ENCODE data around the gene MAPK4.
"Not testable (repeated sequence)": the region's sequence is repeated elsewhere in the genome, so short reads cannot be mapped to it uniquely, and the experiment has no call there.

The MAPK4 gene

DNA sequence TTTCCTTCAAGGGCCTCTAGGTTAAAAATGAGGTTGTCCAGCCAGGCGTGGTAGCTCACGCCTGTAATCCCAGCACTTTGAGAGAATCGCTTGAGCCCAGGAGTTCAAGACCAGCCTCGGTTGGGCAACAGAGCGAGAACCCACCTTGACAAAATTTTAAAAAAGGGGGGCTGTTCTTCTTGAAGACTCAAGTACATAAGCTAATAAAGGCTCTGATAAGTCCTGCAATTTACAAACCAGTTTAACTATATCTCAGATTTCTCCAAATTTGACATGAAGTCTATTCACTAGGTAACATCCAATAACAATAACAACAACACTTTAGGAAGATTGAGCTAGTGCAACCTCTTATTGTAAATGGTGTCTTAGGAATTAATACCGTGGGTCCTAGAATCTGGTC lies 129.7 kb downstream of the MAPK4 start:
- no peak for DNase-seq

DNA sequence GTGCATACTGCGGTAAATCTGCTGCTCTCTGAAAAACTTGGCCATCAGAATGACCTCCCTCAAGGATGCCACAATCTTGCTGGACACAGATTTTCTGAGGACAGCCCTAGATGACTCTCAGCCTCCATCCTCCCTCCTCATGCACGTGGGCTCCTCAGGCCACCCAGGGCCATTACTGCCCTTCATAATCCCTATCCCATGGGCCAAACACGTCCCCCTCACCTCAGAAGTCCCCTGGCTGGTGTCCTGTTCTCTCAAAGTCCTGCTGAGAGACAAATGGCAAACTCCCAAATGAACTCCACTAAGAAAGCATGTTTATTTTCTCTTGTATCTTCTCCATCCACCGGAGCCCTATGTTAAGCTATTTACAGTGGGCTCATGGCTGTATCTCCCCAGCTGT lies 134.3 kb downstream of the MAPK4 start:
- no peak for DNase-seq

DNA sequence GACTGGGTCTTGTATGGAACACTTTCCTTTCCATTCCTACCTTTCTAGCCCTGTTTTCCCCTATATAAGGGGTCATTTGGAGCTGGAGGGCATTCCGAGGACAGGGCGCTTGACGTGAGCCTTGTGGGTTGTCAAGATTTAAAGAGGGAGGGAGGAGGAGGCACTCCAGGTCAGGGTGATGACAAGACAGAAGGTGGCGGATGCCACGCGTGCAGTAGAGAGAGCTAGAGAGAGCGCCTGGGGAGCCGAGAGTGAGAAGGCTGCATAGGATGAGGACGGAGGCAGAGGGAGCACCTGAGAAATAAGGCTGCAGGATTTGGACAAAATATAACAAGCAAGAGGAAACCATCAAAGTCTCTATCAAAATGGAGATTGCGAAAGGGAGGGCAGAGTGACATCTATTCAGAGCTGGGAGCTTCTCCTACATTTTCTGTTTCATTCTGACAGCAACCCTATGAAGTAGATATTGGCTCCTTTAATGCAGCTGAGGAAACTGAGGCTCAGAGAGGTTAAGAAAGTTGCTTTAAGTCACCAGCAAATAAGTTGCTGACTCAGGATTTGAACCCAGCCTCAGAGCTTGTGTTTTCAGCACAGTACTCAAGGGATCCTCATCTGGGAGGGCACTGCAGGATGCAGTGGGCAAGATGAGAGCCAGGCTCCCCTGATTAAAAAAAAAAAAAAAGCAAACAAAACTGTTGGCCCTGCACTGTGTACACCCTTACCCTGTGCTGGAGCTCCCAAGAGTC lies 135.7 kb downstream of the MAPK4 start:
- no peak for DNase-seq

DNA sequence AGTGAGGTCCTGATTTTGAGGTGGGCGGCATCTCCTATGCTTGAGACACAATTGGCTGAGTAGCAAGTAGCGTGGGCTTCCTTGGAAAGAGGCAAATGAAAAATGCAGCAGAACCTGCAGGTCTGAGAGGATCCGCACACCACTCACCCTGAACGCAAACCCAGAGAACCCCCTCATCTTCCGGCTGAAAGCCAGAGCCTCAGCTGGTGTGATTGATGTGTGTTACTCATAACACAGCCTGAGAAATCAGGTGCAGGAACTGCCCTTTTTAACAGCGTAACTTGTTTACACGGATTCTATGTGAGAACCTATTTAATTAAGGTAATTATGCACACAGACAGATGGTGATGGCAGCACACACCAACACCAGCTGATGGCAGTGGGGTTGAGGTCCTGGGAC lies 136.5 kb downstream of the MAPK4 start:
- no peak for DNase-seq

DNA sequence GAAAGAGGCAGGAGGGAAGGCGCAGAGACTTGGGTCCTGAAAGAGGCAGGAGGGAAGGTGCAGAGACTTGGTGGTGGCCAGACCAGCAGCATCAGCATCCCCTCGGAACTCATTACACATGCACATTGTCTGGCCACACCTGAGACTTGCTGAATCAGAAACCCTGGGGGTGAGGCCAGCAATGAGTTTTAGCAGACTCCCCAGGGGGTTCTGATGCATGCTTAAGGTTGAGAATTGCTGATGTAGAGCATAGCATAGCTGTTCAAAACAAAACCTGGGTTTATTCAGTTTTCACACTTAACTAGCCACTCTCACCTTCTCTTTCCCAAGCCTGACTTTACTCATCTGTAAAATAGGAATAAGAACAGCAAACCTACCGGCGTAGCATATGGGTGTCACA lies 137.0 kb downstream of the MAPK4 start:
- no peak for DNase-seq

DNA sequence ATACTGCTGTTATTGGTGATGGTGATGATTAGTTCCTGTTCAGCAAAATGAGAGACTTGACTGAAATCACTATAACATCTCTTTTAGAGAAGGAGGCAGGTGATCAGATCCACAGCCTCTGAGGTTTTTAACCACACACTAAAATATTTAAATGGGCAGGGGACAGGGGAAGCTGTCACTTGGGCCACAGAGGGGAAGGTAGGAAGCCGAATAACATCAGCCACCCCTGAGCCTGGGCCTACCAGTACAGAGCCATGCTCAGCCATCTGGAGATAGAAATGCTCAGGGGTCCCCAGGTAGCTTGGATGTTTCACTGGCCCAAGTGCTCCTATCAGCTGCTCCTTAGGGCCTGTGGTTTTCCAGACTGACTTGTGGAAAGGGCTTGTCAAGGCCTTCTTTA lies 137.6 kb downstream of the MAPK4 start:
- DNase-seq = no peak

DNA sequence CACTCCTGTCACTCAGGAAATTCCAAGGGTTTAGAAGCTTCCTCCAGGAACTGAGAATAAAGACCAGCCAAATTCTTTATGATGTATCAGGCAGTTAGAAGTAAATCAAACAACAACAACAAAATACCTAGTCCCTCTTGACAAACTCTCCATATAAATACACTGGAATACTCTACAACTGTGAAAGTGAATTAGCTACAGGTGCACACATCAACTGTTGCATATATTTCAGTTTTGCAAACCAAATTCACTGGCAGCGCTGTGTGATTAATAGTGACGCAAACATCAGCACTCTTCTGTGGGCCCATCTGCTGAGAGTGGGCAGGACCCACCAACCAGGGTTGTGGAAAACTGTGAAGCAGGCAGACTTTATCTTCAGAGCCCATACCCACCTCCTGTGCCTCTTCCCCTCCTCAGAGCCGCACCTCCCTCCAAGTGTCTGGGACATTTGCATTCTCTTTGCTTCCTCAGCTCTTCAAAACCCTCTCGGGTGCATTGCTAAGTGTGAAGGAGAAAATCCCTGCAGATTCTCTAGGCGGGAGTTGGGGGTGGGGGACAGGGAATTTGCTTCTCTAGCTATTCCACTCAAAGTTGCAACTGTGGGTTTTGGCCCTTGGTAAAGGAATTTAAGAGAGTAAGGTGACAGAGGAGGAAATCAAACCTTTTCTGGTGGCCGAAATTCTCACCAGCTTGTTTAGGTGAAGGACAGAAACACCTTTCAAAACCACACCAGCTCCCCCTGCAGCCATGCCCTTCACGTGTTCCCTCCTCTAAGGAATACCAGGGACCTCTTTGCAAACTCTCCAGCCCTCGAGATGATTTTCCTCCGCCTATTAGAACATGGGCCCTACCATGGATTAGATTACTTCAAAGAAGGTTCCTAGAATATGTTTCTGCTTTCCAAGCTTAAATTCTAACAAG lies 140.6 kb downstream of the MAPK4 start:
- no peak for DNase-seq

DNA sequence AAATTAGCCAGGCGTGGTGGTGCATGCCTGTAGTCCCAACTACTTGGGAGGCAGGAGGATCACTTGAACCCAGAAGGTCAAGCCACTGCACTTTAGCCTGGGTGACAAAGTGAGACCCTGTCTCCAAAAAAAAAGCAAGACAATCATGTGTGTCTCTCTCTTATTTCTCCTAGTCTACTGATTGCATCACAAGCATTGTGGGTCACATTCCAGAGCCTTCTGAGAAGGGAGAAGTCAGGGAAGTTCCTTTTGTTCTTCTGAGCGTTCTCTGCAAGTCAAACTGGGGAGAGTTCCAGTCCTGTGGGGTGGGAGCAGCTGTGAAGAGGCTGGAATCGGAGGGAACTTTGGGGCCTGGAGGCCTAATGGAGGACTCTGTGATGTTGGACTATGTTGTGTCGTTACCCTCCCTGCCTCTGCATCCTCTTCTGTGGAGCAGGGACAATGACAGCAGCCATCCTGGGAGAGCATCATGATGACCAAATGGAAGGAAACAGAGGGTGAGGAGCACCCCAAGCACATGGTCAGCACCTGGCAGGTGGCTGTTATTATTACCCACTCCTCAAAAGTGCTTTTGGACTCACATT lies 144.6 kb downstream of the MAPK4 start:
- no peak for DNase-seq

DNA sequence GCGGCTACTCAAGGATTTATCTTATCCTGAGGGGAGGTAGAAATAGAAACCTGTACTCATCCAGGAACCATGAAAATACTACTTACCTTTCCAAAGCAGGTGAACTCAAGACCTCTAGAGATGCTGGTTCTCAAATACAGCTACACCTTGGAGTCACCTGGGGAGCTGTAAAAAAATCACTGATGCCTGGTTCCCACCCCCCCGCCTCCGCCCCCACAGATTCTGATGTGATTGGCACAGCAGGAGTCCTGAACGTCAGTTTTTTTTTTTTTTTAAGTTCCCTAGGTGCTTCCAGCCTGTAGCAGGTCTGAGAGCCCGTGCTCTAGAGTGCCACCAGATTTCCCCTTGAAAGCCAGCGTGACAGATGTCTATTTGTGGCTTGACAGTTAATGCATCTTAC lies 146.3 kb downstream of the MAPK4 start:
- no peak for DNase-seq

DNA sequence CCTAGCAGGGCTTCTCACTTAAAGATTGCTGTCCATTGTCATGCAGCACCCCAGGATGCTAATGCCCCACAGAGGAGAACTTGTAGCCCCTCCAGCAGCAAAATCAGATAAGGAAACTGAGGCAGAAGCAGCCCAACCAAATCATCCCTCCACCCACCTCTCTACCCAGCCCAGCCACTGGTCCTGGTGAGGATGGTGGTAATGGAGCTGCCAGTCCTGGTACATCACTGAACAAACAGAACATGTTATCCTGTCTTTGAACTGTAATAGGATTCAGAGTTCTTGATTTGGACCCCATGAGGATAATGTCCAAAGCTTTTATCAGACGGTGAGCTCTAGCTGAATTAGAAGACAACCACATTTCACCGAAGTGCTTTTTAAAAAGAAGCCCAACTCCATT lies 146.8 kb downstream of the MAPK4 start:
- no peak for DNase-seq

DNA sequence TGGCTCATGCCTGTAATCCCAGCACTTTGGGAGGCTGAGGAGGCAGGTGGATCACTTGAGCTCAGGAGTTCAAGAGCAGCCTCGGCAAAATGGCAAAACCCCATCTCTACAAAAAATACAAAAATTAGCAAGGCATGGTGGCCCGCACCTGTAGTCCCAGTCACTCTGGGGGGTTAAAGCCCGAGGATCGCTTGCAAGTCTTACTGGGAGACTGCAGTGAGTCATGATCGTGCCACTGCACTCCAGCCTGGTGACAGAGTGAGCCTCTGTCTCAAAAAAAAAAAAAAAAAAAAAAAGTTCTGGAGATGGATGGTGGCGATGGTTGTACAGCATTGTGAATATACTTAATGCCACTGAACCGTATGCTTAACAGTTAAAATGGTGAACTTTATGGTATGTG lies 147.4 kb downstream of the MAPK4 start:
- DNase-seq = not testable (repeated sequence)

DNA sequence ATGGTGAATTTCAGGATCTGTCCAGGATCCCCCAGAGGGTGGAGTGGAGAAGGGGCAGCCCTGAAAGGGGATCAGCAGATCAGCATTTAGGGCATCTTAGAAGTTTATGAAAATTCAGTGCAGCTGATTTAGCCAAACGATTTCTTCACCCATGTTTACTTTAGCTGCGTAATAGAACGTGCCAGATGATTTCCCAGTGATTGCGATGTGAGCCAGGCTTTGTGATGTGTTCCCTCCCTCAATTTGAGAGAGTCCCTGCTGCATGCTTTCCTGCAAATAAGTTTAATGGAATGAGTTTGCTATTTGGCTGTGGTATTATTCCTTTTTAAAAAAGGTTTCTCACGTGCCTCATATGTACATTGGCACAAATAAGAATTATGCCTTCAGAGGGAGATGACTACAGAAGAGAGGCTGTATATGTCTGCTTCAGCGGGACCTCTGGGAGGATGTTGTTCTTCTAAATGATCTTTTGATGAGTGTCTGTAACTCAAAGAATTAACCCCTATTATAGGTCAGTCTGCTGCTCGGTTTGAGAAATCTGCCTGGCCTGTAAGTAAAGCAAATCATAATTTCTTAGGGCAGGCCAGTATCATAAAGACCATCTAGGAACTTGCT lies 148.1 kb downstream of the MAPK4 start:
- no peak for DNase-seq

DNA sequence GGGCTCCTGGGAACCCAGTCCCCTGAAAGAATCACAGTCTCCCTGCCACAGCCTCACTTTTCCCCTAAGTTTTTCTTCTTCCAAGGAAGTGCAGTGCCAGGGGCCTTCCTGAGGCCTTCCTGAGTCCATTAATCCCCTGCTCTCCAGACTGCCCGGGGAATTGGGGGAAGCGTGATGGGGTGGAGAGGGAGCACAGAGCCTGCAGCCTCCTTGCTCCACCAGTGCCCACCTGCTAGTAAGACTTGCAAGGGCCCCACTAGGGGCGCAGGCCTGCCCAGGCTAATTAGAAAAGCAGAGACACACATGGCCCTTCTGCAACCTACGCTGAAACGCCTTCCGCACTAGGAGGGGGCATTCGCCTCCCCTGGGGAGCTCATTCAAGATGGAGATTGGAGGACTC lies 149.3 kb downstream of the MAPK4 start:
- DNase-seq = no peak

DNA sequence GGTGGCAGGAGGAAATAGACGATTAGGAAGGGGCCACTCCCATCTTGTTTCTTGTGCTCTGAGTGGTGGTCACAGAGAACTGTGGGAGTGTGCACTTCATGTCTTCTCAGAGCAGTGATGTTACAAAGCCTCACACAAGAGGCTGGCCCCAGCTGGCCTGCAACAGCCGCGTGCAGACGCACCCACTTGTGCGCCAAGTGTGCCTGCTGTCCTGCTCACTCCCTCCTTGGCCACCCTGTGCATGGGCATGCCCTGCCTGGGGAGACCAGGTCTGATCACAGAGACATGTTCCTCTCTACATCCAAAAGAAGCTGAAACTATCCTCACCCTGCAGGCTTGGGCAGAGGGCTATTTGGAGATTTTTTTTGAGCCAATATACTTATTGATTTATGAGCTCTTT lies 151.5 kb downstream of the MAPK4 start:
- DNase-seq = no peak

DNA sequence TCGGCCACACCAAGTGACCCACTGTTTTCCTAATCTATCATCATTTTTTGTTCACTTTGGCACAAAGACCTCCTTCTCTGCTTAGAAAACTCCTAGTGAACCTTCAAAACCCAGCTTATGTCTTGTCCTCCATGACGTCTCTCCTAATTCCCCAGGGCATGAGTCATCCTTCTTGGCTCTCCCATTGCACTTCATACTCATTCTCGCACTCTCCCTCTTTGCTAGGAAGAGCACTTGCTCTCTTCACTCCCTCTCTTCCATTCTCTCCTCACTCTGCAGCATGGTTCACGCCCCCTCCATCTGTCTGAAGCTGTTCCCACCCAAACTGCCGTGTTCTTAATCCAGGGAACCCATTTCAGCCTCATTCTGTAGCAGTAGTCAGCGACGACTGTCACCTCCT lies 156.0 kb downstream of the MAPK4 start:
- DNase-seq = no peak

DNA sequence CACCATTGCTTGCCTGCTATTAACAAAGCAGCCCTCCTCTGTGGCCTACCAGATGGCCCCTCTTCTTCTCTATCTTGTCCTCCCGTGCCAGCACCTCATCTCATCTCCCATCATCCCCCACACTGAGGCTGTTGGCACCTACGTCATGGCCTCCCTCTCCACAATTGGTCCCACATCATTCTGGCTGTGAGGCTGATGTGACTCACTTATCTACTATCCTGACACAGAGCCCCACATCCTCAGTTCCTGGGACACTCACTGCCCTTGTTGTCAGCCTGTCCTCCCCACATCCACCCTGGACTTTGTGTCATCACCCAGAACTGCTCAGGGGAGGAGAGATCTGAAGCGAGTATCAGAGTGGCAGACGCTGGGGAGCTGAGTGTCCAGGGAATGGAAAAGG lies 157.0 kb downstream of the MAPK4 start:
- no peak for DNase-seq

DNA sequence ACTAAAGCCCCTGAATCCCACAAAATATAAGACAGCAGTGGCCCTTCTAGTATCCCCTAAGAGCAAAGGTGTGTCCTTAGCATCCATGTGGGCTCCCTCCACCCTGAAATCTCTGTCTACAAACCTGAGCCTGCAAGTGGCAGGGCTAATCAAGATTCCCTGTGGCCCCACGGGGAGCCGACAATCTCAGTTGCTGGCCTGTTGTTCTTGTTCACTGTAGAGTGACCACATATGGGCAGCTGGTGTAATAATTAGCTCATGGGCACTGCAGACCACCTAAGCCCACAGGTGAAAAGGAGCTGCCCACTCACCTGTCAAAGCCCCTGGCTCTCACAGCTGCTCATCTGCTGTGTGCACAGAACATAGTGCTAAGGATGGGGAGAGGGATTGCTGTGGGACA lies 157.7 kb downstream of the MAPK4 start:
- no peak for DNase-seq

DNA sequence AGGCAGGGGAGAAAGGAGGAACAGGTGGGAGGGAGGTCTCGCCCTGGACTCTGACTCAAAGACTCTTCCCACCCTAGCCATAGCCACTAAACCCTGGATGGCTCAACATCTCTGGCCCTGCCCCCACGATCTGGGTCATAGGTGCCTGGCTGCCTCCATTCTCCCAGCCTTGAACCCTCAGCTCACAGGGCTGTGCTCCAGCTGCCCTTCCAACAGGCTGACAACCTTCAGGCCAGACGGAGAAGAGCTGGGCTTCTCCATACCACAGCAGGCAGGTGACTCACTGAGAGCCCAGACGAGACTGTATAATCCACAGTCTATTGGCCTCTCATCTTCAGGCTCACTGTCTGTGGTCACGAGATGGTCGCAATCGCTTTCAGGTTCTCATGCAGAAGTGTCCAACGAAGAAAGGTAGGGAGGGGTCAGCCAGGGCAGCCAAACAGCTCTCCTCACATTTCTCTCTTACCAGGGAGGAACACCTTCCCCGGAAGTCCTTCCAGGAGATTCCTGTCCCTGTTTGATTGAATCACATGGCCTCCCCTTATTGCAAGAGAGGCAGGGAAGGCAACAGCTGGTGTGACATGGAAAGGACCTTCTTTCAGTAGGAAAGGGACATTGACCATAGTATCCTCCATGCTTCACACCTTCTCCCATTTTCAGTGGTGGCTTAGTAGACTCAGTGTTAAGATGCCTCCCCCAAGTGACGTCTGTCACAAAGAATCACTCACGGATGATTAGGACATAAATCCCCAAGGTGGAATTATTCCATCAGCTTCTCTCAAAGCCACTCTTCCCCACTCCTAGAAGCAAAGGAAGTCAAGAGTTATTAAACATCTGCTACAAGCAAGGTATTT lies 159.8 kb downstream of the MAPK4 start:
- no peak for DNase-seq

DNA sequence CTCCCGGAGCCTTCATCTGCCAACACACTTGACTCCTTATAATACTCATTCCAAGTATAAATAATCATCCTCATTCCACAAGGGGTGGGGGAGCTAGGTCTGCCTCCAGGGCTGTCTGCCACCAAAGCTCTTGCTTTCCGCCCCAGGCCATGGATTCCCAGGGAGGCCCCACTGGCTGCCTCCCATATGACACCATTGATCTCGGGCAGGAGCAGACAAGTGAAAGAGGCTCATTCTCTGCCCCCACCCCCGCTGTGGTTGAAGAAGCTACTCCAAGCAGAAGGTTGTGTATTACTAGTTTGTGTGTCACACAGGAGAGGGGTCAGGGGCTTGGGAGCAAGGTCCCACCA lies 160.4 kb downstream of the MAPK4 start:
- DNase-seq = no peak

DNA sequence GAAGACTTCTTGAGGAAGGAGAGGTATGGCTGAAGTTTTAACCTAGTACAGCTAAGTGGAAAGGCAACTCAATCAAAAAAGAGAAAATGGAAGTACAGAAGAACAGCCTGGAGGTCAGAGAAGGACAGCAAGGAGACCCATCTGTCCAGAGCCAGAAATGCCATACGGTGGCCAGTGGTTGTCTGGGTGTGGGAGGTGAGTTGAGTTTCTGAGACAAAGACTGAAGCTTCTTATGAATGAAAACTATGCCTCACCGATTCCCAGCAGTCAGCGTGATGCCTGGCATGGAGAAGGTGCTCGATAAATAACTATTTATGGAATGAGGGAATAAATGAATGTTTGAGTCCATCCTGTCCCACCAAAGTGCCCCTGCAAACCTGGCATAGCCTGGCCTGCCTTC lies 161.1 kb downstream of the MAPK4 start:
- DNase-seq = no peak

DNA sequence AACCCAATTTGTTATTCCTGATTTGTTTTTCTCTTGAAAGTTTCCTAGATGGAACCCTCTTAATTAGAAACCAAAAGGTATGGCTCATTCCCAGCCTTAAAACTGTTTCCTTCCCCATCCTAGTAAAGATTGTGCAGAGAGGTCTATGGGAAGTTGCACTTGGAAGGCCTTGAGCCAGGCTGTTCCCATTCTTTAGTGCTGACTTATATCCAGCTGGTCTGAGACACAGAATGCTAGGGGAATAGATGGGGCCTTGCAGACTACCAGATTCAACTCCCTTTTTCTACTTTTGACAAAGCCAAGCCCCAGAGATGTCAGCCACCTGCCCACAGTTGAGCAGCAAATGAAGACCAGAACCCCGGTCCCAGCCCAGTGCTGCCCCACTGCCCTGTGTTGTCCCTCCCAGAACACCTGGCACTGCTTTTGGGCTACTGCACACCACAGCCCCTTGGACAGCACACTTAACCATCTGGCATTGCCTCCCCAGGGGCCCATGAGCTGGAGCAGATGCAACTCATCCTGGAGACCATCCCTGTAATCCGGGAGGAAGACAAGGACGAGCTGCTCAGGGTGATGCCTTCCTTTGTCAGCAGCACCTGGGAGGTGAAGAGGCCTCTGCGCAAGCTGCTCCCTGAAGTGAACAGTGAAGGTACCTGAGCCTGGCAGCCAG lies 161.7 kb downstream of the MAPK4 start:
- no peak for DNase-seq

DNA sequence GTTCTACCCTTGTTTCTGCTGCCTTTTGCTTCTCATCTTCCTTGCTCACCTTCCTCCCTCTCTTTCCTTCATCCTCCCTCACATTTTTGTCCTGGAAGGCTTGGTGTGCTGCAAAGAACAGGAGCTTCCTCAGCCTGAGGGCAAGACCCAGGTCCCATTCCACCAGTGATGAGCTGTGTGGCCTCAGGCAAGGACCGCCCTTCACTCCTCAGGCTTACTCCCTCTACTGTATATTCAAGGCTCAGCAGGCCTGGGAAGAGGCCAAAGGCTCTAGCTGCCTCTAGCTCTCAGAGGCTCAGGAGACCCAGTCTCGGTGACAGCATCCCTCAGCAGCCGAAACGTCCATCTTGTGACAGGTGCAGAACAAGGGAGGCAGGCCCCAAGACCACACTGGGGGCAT lies 162.4 kb downstream of the MAPK4 start:
- no peak for DNase-seq

All from NCI-H1048 (cell line).